Calu3 (cell line): ENCODE results near the gene PAIP2B. TPM values are rescaled to one million over a fixed set of nuclear protein-coding genes. Genes with fewer than 3 reads are reported as not detected.

Experiments
- BruUV-seq: library from RNA; stranded (reverse); fragments of 400-500 nt; replicated peaks from 2 replicates; lab custom pipeline; 2021; lab: Mats Ljungman, UMichigan
- CTCF ChIA-PET: fragments of 300-600 bp; sonication (Branson Sonifier 250); formaldehyde crosslinking; loops from one replicate; lab custom pipeline; 2022; ENCODE audit warnings: antibody characterized with exemption; lab: Charles Lee
- DNase-seq: peaks from one replicate; pipeline ENCODE4 v3.0.0; 2022
- H3K27ac Mint-ChIP-seq: one replicate; pipeline ENCODE4 v1.8.0; 2022; ENCODE audit warnings: mixed read lengths; ENCODE audit not compliant: unreplicated experiment
- H3K27me3 Mint-ChIP-seq: one replicate; pipeline ENCODE4 v1.8.0; 2022; ENCODE audit warnings: mixed read lengths; ENCODE audit not compliant: unreplicated experiment
- H3K36me3 Mint-ChIP-seq: one replicate; pipeline ENCODE4 v1.8.0; 2022; ENCODE audit warnings: mild to moderate bottlenecking, moderate library complexity, mixed read lengths; ENCODE audit not compliant: insufficient read depth, unreplicated experiment
- H3K4me1 Mint-ChIP-seq: one replicate; pipeline ENCODE4 v1.8.0; 2022; ENCODE audit warnings: mild to moderate bottlenecking, low read depth, mixed read lengths; ENCODE audit not compliant: unreplicated experiment
- H3K4me3 Mint-ChIP-seq: one replicate; pipeline ENCODE4 v1.8.0; 2022; ENCODE audit warnings: mild to moderate bottlenecking, low read depth, moderate library complexity, mixed read lengths; ENCODE audit not compliant: unreplicated experiment
- H3K9me3 Mint-ChIP-seq: one replicate; pipeline ENCODE4 v1.8.0; 2022; ENCODE audit warnings: low read depth, mixed read lengths; ENCODE audit not compliant: unreplicated experiment
- intact Hi-C: fragments of 100-400 bp; cut with micrococcal nuclease; formaldehyde crosslinking; loops from one replicate; pipeline ENCODE4 v1.10.0; 2022; ENCODE audit not compliant: unreplicated experiment
- total RNA-seq: library from RNA; stranded (reverse); gene quantifications from 2 replicates; pipeline ENCODE4 v1.2.3, GENCODE V29; 2022
- TF ChIP-seq, protein P1 (sequence below): fragments of 200-600 bp; IDR thresholded peaks from one replicate; pipeline ENCODE4 v1.8.0; 2022; ENCODE audit warnings: antibody characterized with exemption; ENCODE audit not compliant: unreplicated experiment

Gene PAIP2B
- total RNA-seq, 1 experiment from 2014 or later: 3.6 TPM

- H3K4me3 Mint-ChIP-seq: no peak overlapping the region
- DNase-seq: no peak
- TF ChIP-seq, protein P1, sequence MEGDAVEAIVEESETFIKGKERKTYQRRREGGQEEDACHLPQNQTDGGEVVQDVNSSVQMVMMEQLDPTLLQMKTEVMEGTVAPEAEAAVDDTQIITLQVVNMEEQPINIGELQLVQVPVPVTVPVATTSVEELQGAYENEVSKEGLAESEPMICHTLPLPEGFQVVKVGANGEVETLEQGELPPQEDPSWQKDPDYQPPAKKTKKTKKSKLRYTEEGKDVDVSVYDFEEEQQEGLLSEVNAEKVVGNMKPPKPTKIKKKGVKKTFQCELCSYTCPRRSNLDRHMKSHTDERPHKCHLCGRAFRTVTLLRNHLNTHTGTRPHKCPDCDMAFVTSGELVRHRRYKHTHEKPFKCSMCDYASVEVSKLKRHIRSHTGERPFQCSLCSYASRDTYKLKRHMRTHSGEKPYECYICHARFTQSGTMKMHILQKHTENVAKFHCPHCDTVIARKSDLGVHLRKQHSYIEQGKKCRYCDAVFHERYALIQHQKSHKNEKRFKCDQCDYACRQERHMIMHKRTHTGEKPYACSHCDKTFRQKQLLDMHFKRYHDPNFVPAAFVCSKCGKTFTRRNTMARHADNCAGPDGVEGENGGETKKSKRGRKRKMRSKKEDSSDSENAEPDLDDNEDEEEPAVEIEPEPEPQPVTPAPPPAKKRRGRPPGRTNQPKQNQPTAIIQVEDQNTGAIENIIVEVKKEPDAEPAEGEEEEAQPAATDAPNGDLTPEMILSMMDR: no peak
- intact Hi-C loops: no loop called here
- peaks cover 5% of the 10 kb centered on the region for H3K9me3 Mint-ChIP-seq
- H3K36me3 Mint-ChIP-seq: no peaks in the 10 kb centered on the region
- no peaks in the 10 kb centered on the region for H3K4me1 Mint-ChIP-seq
- CTCF ChIA-PET: no interaction called here
- no TSS peak for BruUV-seq
- peaks cover 63% of the 10 kb centered on the region for H3K27me3 Mint-ChIP-seq
- H3K27ac Mint-ChIP-seq: no peak overlapping the region
Measured at GRCh38 chr2:71253476-71253875, 26.6 kb upstream of the PAIP2B start.

DNA sequence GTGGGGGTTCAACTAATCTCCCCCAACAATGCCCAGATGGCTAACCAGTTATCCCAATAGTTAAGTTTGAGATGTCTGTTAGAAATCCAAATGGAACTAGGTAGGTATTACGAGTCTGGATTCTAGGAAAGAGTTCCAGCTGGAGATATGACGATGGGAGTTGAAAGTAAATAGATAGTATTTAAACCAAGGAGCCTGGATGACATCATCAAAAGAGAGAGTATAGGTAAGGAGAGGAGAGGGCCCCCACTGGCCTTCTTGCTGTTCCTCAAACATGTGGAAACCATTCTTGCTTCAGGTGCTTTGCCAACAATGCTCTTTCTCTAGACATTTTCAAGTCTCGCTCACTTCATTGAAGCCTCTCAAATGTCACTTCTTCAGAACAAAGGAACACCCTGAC is 26.0 kb upstream of the PAIP2B start:
- no TSS peak for BruUV-seq
- CTCF ChIA-PET: no interaction called here

DNA sequence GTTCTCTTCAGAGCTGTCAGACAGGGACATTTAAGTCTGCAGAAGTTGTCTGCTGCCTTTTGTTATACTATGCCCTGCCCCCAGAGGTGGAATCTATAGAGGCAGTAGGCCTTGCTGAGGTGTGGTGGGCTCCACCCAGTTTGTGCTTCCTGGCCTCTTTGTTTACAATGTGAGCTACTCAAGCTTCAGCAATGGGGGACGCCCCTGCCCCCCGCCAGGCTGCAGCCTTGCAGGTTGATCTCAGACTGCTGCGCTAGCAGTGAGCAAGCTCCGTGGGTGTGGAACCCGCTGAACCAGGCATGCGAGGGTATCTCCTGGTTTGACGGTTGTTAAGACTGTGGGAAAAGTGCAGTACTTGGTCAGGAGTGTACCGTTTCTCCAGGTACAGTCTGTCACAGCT is 24.0 kb upstream of the PAIP2B start:
- no peaks in the 10 kb centered on the region for H3K4me1 Mint-ChIP-seq
- TF ChIP-seq, protein P1: no peak
- H3K9me3 Mint-ChIP-seq: peaks cover 5% of the 10 kb centered on the region
- CTCF ChIA-PET: interaction anchor here (0.6 kb wide), 1 partner anchor 1852 kb away, joined by 3 read pairs; no protein-coding TSS in a partner anchor
- H3K4me3 Mint-ChIP-seq: no peak overlapping the region
- H3K36me3 Mint-ChIP-seq: no peaks in the 10 kb centered on the region
- no peak overlapping the region for H3K27ac Mint-ChIP-seq
- peak; percentile 2 for DNase-seq
- intact Hi-C loops: no loop called here
- peaks cover 61% of the 10 kb centered on the region for H3K27me3 Mint-ChIP-seq
- no TSS peak for BruUV-seq

More for the DNA sequence above, 26.0 kb upstream of the PAIP2B start:
- no peak overlapping the region for H3K4me3 Mint-ChIP-seq
- H3K4me1 Mint-ChIP-seq: no peaks in the 10 kb centered on the region
- intact Hi-C loops: no loop called here
- H3K9me3 Mint-ChIP-seq: peaks cover 5% of the 10 kb centered on the region
- H3K27me3 Mint-ChIP-seq: peaks cover 63% of the 10 kb centered on the region
- H3K27ac Mint-ChIP-seq: no peak overlapping the region
- no peaks in the 10 kb centered on the region for H3K36me3 Mint-ChIP-seq
- DNase-seq: no peak
- TF ChIP-seq, protein P1: no peak

DNA sequence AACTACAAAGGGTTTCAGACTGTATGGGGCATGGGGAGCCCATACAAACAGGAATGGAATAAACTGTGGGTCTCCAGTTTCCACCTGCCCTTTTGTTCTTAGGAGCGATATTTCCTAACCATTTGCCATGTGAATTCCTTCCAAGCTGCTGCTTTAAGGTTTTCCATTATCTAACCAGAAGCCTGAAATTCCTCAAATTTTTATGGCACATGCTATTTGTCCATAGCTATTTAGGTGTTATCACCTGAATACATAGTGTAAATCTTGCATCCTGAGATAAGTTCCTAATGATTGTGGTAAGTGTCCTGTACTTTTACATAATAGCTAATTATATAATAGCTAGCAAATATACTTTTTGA is 17.4 kb upstream of the PAIP2B start:
- Mint-ChIP-seq H3K27me3 (peaks cover 80% of the 10 kb centered on the region), H3K4me3 (no peak overlapping the region), H3K9me3 (no peaks in the 10 kb centered on the region), H3K4me1 (no peaks in the 10 kb centered on the region), H3K27ac (no peak overlapping the region), H3K36me3 (no peaks in the 10 kb centered on the region)
- no TSS peak for BruUV-seq
- intact Hi-C loops: no loop called here
- TF ChIP-seq, protein P1: no peak
- CTCF ChIA-PET: interaction anchor here (0.6 kb wide), 1 partner anchor 10 kb away, joined by 3 read pairs; no protein-coding TSS in a partner anchor
- DNase-seq: no peak
